Measurements from ENCODE around the gene REM1.

The REM1 gene

DNA sequence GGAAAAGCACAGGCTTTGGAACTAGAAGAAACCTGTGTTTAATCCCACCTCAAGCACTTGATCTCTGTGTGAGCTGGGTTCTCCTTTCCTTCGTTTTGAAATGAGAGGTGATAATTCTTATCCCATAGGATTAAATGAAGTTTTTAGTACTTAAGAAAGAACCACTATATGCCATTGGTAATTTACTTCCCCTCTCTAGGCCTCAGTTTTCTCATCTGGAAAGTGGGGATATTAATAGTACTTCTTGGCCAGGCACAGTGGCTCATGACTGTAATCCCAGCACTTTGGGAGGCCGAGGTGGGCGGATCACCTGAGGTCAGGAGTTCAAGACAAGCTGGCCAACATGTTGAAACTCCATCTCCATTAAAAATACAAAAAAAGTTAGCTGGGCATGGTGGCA is 14.1 kb downstream of the REM1 start:
- ATAC-seq = no peak
- no peak for TF ChIP-seq PPARA (CRISPR knock-in tag; IDR thresholded peaks at IDR 0.05; ENCODE audit: borderline replicate concordance)

DNA sequence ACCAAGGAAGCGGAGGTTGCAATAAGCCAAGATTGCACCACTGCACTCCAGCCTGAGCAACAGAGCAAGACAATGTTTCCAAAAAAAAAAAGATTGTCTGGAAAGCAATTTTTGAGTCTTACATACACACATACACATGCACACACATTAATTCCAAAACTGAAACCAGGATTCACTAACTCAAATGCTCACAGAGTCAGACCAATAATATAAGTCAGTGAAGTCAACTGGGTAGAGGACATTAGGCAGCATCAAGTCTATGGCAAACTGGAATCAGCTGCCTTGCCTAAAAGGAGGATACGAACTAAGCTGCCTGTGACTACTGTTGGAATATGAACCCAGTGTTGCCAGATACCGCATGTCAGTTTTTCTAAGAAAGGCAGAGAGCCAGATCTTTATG is 15.7 kb downstream of the REM1 start:
- TF ChIP-seq SNAI2 (CRISPR knock-in tag; IDR thresholded peaks at IDR 0.05) (no peak), ZC3H10 (CRISPR knock-in tag; IDR thresholded peaks at IDR 0.05) (no peak), POU6F1 (CRISPR knock-in tag; IDR thresholded peaks at IDR 0.05; ENCODE audit: borderline replicate concordance, low read depth) (no peak), TSHZ2 (CRISPR knock-in tag; IDR thresholded peaks at IDR 0.05) (no peak), PPARA (CRISPR knock-in tag; IDR thresholded peaks at IDR 0.05; ENCODE audit: borderline replicate concordance) (no peak), CSDC2 (CRISPR knock-in tag; IDR thresholded peaks at IDR 0.05) (no peak), PATZ1 (CRISPR knock-in tag; IDR thresholded peaks at IDR 0.05; ENCODE audit: borderline replicate concordance) (no peak)
- TF ChIP-seq, protein P1, sequence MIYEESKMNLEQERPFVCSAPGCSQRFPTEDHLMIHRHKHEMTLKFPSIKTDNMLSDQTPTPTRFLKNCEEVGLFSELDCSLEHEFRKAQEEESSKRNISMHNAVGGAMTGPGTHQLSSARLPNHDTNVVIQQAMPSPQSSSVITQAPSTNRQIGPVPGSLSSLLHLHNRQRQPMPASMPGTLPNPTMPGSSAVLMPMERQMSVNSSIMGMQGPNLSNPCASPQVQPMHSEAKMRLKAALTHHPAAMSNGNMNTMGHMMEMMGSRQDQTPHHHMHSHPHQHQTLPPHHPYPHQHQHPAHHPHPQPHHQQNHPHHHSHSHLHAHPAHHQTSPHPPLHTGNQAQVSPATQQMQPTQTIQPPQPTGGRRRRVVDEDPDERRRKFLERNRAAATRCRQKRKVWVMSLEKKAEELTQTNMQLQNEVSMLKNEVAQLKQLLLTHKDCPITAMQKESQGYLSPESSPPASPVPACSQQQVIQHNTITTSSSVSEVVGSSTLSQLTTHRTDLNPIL (CRISPR knock-in tag; IDR thresholded peaks at IDR 0.05; ENCODE audit: low read depth) = no peak
- ATAC-seq = no peak

DNA sequence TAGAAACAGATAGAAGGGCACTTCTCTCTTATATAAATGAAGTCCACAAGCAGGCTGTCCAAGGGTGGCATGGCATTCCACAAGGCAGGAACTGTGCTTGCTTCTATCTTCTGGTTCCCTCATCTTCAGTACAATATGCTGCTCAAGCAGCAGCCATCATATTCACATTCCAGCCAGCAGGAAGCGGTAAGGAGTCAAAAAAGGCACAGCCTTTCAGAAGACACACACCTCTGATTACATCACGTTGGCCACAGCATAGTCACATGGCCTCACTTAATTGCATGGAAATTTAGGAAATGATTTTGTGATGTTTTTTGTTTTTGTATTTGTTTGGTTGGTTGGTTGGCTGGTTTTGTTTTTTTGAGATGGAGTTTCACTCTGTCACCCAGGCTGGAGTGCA is 19.0 kb downstream of the REM1 start:
- peak; percentile 69 for ATAC-seq
- TF ChIP-seq, protein P1 (CRISPR knock-in tag; IDR thresholded peaks at IDR 0.05; ENCODE audit: low read depth) = no peak
- TF ChIP-seq TOX (CRISPR knock-in tag; IDR thresholded peaks at IDR 0.05; ENCODE audit: borderline replicate concordance) (no peak), ZFP30 (CRISPR knock-in tag; IDR thresholded peaks at IDR 0.05) (no peak), BACH2 (CRISPR knock-in tag; IDR thresholded peaks at IDR 0.05; ENCODE audit: borderline replicate concordance) (no peak), PPARA (CRISPR knock-in tag; IDR thresholded peaks at IDR 0.05; ENCODE audit: borderline replicate concordance) (no peak), ESRRG (CRISPR knock-in tag; IDR thresholded peaks at IDR 0.05) (no peak), ZNF70 (CRISPR knock-in tag; IDR thresholded peaks at IDR 0.05) (no peak), RARB (CRISPR knock-in tag; IDR thresholded peaks at IDR 0.05) (no peak), CSRNP3 (CRISPR knock-in tag; IDR thresholded peaks at IDR 0.05) (no peak), GLIS3 (CRISPR knock-in tag; IDR thresholded peaks at IDR 0.05) (no peak), TCF4 (CRISPR knock-in tag; IDR thresholded peaks at IDR 0.05; ENCODE audit: borderline replicate concordance) (no peak), ZFP3 (CRISPR knock-in tag; IDR thresholded peaks at IDR 0.05) (no peak), TSHZ2 (CRISPR knock-in tag; IDR thresholded peaks at IDR 0.05) (no peak), SNAI2 (CRISPR knock-in tag; IDR thresholded peaks at IDR 0.05) (no peak), ZNF8 (CRISPR knock-in tag; IDR thresholded peaks at IDR 0.05) (no peak), ZNF565 (CRISPR knock-in tag; conservative IDR thresholded peaks at IDR 0.05; ENCODE audit: low read depth) (no peak), ARNTL (CRISPR knock-in tag; IDR thresholded peaks at IDR 0.05; ENCODE audit: borderline replicate concordance, low read depth) (no peak), ISL1 (CRISPR knock-in tag; IDR thresholded peaks at IDR 0.05) (no peak), CSDC2 (CRISPR knock-in tag; IDR thresholded peaks at IDR 0.05) (no peak), OSR1 (CRISPR knock-in tag; IDR thresholded peaks at IDR 0.05) (no peak)
